Progenitor cell of endocrine pancreas (in vitro differentiated cells): ENCODE data around the gene RNF213. TPM values are rescaled to one million over a fixed set of nuclear protein-coding genes. Genes with fewer than 3 reads are reported as not detected.

ENCODE experiments used
- DNase-seq: peaks from one replicate; pipeline ENCODE4 v3.0.0; 2021; ENCODE audit warnings: low spot score; ENCODE audit not compliant: unreplicated experiment
- H3K27ac Mint-ChIP-seq: 2 replicates; pipeline ENCODE4 v1.8.0; 2021; ENCODE audit warnings: mild to moderate bottlenecking, moderate library complexity, mixed read lengths
- H3K27me3 Mint-ChIP-seq: 2 replicates; pipeline ENCODE4 v1.8.0; 2021; ENCODE audit warnings: mixed read lengths
- H3K36me3 Mint-ChIP-seq: 2 replicates; pipeline ENCODE4 v1.8.0; 2022; ENCODE audit warnings: mixed read lengths; ENCODE audit not compliant: insufficient read depth
- H3K4me1 Mint-ChIP-seq: 2 replicates; pipeline ENCODE4 v1.8.0; 2021; ENCODE audit warnings: low read depth, mixed read lengths
- H3K4me3 Mint-ChIP-seq: 2 replicates; pipeline ENCODE4 v1.8.0; 2021; ENCODE audit warnings: low read depth, mild to moderate bottlenecking, moderate library complexity, mixed read lengths
- H3K9me3 Mint-ChIP-seq: 2 replicates; pipeline ENCODE4 v1.8.0; 2021; ENCODE audit warnings: low read depth, mixed read lengths
- CTCF ChIP-seq: fragments of 200-600 bp; sonication (generic); IDR thresholded peaks from one replicate; pipeline ENCODE4 v1.5.0; 2021; ENCODE audit warnings: antibody characterized with exemption, mild to moderate bottlenecking; ENCODE audit not compliant: unreplicated experiment
- total RNA-seq: library from RNA; stranded (reverse); gene quantifications from 2 replicates; pipeline ENCODE4 v1.2.1, GENCODE V29; 2021

Gene RNF213
- total RNA-seq, 1 donor from 2014 or later: 57.6 TPM

GRCh38 chr17:80317706-80317980 lies 57.0 kb downstream of the RNF213 start:
- no peaks in the 10 kb centered on the region for H3K27me3 Mint-ChIP-seq
- H3K36me3 Mint-ChIP-seq: peaks cover 38% of the 10 kb centered on the region
- H3K27ac Mint-ChIP-seq: no peak overlapping the region
- peaks cover 2% of the 10 kb centered on the region for H3K9me3 Mint-ChIP-seq
- TF ChIP-seq CTCF: no peak
- no peak overlapping the region for H3K4me3 Mint-ChIP-seq
- H3K4me1 Mint-ChIP-seq: no peaks in the 10 kb centered on the region
- no peak for DNase-seq

GRCh38 chr17:80318166-80318565 lies 57.5 kb downstream of the RNF213 start:
- no peak for DNase-seq
- no peak for TF ChIP-seq CTCF
- H3K9me3 Mint-ChIP-seq: peaks cover 7% of the 10 kb centered on the region
- H3K4me1 Mint-ChIP-seq: no peaks in the 10 kb centered on the region
- H3K4me3 Mint-ChIP-seq: no peak overlapping the region
- no peaks in the 10 kb centered on the region for H3K27me3 Mint-ChIP-seq
- H3K27ac Mint-ChIP-seq: no peak overlapping the region
- H3K36me3 Mint-ChIP-seq: peaks cover 40% of the 10 kb centered on the region

- no peak for TF ChIP-seq CTCF
- H3K36me3 Mint-ChIP-seq: peaks cover 48% of the 10 kb centered on the region
- H3K9me3 Mint-ChIP-seq: peaks cover 8% of the 10 kb centered on the region
- no peak overlapping the region for H3K4me3 Mint-ChIP-seq
- no peaks in the 10 kb centered on the region for H3K27me3 Mint-ChIP-seq
- no peaks in the 10 kb centered on the region for H3K4me1 Mint-ChIP-seq
- no peak for DNase-seq
- H3K27ac Mint-ChIP-seq: no peak overlapping the region
These were observed 58.8 kb downstream of the RNF213 start for GRCh38 chr17:80319262-80319998.

- Mint-ChIP-seq H3K36me3 (peaks cover 49% of the 10 kb centered on the region), H3K4me1 (no peaks in the 10 kb centered on the region), H3K27ac (no peak overlapping the region), H3K27me3 (no peaks in the 10 kb centered on the region), H3K9me3 (peaks cover 8% of the 10 kb centered on the region), H3K4me3 (no peak overlapping the region)
- no peak for DNase-seq
- no peak for TF ChIP-seq CTCF
These were observed 59.3 kb downstream of the RNF213 start for GRCh38 chr17:80319999-80320344.

GRCh38 chr17:80320496-80320895 lies 59.8 kb downstream of the RNF213 start:
- DNase-seq: no peak
- Mint-ChIP-seq H3K9me3 (peaks cover 8% of the 10 kb centered on the region), H3K36me3 (peaks cover 51% of the 10 kb centered on the region), H3K27me3 (no peaks in the 10 kb centered on the region), H3K4me1 (no peaks in the 10 kb centered on the region), H3K27ac (no peak overlapping the region), H3K4me3 (no peak overlapping the region)
- TF ChIP-seq CTCF: no peak
